Progenitor cell of endocrine pancreas (in vitro differentiated cells): ENCODE data around the gene EMP2. TPM values are rescaled to one million over a fixed set of nuclear protein-coding genes. Genes with fewer than 3 reads are reported as not detected.

ENCODE experiments used
- DNase-seq: peaks from one replicate; pipeline ENCODE4 v3.0.0; 2021; ENCODE audit warnings: low spot score; ENCODE audit not compliant: unreplicated experiment
- H3K27ac Mint-ChIP-seq: 2 replicates; pipeline ENCODE4 v1.8.0; 2021; ENCODE audit warnings: mild to moderate bottlenecking, moderate library complexity, mixed read lengths
- H3K27me3 Mint-ChIP-seq: 2 replicates; pipeline ENCODE4 v1.8.0; 2021; ENCODE audit warnings: mixed read lengths
- H3K36me3 Mint-ChIP-seq: 2 replicates; pipeline ENCODE4 v1.8.0; 2022; ENCODE audit warnings: mixed read lengths; ENCODE audit not compliant: insufficient read depth
- H3K4me1 Mint-ChIP-seq: 2 replicates; pipeline ENCODE4 v1.8.0; 2021; ENCODE audit warnings: low read depth, mixed read lengths
- H3K4me3 Mint-ChIP-seq: 2 replicates; pipeline ENCODE4 v1.8.0; 2021; ENCODE audit warnings: low read depth, mild to moderate bottlenecking, moderate library complexity, mixed read lengths
- H3K9me3 Mint-ChIP-seq: 2 replicates; pipeline ENCODE4 v1.8.0; 2021; ENCODE audit warnings: low read depth, mixed read lengths
- CTCF ChIP-seq: fragments of 200-600 bp; sonication (generic); IDR thresholded peaks from one replicate; pipeline ENCODE4 v1.5.0; 2021; ENCODE audit warnings: antibody characterized with exemption, mild to moderate bottlenecking; ENCODE audit not compliant: unreplicated experiment
- total RNA-seq: library from RNA; stranded (reverse); gene quantifications from 2 replicates; pipeline ENCODE4 v1.2.1, GENCODE V29; 2021

EMP2 gene
- total RNA-seq, 1 donor from 2014 or later: 10.5 TPM

GRCh38 chr16:10525214-10525825 is 55.1 kb downstream of the EMP2 start:
- no peaks in the 10 kb centered on the region for H3K27me3 Mint-ChIP-seq

DNA sequence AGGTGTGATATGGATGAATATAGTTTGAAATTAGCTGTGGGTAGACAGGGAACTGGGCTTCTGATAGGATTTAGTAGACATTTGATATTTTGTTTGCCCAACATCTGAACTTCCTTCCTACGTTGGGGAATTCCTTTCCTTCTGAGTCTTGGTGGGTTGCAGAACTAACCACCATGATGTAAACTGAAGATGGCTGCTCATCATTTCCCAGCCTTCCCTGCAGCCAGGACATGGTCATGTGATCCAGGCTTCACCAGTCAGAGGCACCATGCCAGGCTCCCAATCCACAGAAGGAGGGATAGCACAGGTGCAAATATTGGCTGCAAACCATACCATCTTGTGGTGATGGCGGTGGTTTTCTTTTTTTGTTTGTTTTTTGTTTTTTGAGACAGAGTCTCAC is 57.4 kb downstream of the EMP2 start:
- no peak for TF ChIP-seq CTCF
- H3K27me3 Mint-ChIP-seq: no peaks in the 10 kb centered on the region
- DNase-seq: no peak
- no peaks in the 10 kb centered on the region for H3K9me3 Mint-ChIP-seq
- H3K4me3 Mint-ChIP-seq: no peak overlapping the region
- H3K36me3 Mint-ChIP-seq: no peaks in the 10 kb centered on the region
- H3K27ac Mint-ChIP-seq: no peak overlapping the region
- peaks cover 6% of the 10 kb centered on the region for H3K4me1 Mint-ChIP-seq

More at GRCh38 chr16:10525214-10525825, 55.1 kb downstream of the EMP2 start:
- H3K4me1 Mint-ChIP-seq: peaks cover 2% of the 10 kb centered on the region
- no peaks in the 10 kb centered on the region for H3K36me3 Mint-ChIP-seq
- DNase-seq: no peak
- no peaks in the 10 kb centered on the region for H3K9me3 Mint-ChIP-seq
- no peak overlapping the region for H3K4me3 Mint-ChIP-seq
- no peak for TF ChIP-seq CTCF
- no peak overlapping the region for H3K27ac Mint-ChIP-seq

DNA sequence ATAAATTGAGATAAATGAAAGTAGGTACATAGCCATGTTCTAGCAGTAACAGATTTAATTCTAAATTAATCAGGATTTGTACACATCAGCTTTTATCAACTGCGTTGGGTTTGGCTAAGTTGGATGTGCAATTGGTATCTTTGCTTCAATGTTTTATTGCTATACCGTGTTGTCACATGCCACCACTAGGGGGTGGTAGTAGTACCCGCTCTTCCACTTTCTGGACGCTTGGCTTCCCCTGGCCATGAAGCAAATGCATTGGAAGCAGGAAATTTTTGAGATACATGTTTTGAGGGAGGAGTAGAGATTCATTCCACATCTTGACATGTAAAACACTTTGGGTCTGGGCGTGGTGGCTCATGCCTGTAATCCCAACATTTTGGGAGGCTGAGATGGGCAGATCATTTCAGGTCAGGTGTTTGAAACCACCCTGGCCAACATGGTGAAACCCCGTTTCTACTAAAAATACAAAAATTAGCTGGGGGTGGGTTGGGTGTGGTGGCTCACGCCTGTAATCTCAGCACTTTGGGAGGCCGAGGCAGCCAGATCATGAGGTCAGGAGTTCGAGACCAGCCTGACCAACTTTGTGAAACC is 58.6 kb downstream of the EMP2 start:
- Mint-ChIP-seq H3K27ac (peak overlapping the region; percentile 17), H3K4me1 (peaks cover 6% of the 10 kb centered on the region), H3K9me3 (no peaks in the 10 kb centered on the region), H3K4me3 (no peak overlapping the region), H3K27me3 (no peaks in the 10 kb centered on the region), H3K36me3 (no peaks in the 10 kb centered on the region)
- DNase-seq: peak; percentile 29
- TF ChIP-seq CTCF: peak; percentile 78

DNA sequence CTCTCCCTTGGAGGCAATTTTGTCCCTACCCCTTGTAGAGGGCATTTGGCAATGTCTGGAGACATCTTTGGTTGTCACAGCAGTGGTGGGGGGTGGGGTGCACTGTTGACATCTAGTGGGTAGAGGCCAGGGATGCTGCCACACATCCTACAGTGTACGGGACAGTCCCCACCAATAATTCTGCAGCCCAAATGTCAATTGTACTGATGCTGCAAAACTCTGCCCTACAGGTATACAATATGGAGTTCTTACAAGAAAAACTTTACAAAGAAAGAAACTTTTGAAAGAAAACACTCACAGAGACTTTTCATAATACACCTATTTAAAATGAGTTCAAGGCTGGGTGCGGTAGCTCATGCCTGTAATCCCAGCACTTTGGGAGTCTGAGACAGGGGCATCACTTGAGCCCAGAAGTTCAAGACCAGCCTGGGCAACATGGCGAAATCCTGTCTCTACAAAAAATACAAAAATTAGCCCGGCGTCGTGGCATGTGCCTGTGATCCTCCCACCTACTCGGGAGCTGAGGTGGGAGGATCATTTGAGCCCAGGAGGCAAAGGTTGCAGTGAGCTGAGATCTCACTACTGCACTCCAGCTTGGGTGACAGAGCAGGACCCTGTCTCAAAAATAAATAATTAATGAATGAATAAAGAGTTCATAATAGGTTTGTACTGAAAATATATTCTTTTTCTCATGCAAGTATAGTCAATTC is 59.4 kb downstream of the EMP2 start:
- H3K36me3 Mint-ChIP-seq: no peaks in the 10 kb centered on the region
- no peaks in the 10 kb centered on the region for H3K27me3 Mint-ChIP-seq
- H3K4me3 Mint-ChIP-seq: no peak overlapping the region
- no peak overlapping the region for H3K27ac Mint-ChIP-seq
- peaks cover 6% of the 10 kb centered on the region for H3K4me1 Mint-ChIP-seq
- no peak for DNase-seq
- H3K9me3 Mint-ChIP-seq: no peaks in the 10 kb centered on the region
- no peak for TF ChIP-seq CTCF

DNA sequence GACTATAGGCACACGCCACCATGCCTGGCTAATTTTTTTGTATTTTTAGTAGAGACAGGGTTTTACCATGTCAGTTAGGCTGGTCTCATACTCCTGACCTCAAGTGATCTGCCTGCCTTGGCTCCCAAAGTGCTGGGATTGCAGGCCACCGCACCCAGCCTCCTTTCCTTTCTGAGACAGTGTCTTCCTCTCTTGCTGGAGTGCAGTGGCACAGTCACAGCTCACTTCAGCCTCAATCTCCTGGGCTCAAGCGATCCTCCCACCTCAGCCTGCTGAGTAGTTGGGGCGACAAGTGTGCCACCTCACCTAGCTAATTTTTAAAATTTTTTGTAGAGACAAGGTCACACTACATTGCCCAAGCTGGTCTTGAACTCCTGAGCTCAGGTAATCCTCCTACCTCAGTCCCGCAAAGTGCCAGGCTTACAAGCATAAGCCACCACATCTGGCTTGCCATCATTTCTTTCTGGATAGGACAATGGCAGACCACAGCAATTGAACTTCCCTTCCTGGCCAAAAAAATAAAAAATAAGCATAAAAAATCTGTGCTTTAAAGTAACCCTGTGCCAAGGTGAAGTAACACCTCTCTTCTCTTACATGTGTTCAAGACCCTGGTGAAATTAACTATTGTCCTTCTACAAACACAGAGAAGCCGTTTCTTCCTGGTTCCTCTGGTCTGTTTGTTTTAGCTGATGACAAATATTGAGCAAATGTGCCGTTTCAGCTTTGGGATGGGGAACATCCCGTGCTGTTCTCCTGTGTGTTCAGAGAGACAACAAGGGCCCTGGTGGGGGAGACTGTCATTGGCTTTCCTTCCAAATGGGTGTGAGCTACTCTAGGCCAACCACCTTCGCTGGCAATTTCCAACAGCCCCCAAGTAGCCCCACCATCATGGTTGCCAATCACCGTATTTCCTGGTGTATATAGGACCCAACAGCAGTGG is 60.2 kb downstream of the EMP2 start:
- peaks cover 6% of the 10 kb centered on the region for H3K4me1 Mint-ChIP-seq
- no peaks in the 10 kb centered on the region for H3K36me3 Mint-ChIP-seq
- no peak for TF ChIP-seq CTCF
- H3K27me3 Mint-ChIP-seq: no peaks in the 10 kb centered on the region
- H3K9me3 Mint-ChIP-seq: no peaks in the 10 kb centered on the region
- no peak overlapping the region for H3K27ac Mint-ChIP-seq
- DNase-seq: no peak
- H3K4me3 Mint-ChIP-seq: no peak overlapping the region
